Brain microvascular endothelial cell (primary cell): ENCODE data around the gene CYP3A7.
"Not testable (repeated sequence)": the region's sequence is repeated elsewhere in the genome, so short reads cannot be mapped to it uniquely, and the experiment has no call there.

Experiments used
- DNase-seq: peaks from one replicate; pipeline ENCODE4 v3.0.0-alpha.2; 2020
- H3K27ac ChIP-seq: fragments of 250-450 bp; sonication (Bioruptor Pico); 2 replicates; pipeline ENCODE4 v1.5.1; 2020; ENCODE audit warnings: mild to moderate bottlenecking, moderate library complexity
- H3K27me3 ChIP-seq: fragments of 250-450 bp; sonication (Bioruptor Pico); replicated peaks from 2 replicates; pipeline ENCODE4 v1.5.1; 2020; ENCODE audit warnings: mild to moderate bottlenecking
- H3K36me3 ChIP-seq: fragments of 250-450 bp; sonication (Bioruptor Pico); replicated peaks from 2 replicates; pipeline ENCODE4 v1.5.1; 2020; ENCODE audit warnings: mild to moderate bottlenecking
- H3K4me3 ChIP-seq: 2 replicates; pipeline ENCODE4 v1.5.1; 2011; ENCODE audit warnings: low read depth, mild to moderate bottlenecking, control low read depth, low read length, moderate library complexity
- CTCF ChIP-seq: IDR thresholded peaks from 2 replicates; pipeline ENCODE4 v1.5.1; 2011; ENCODE audit warnings: low read depth, mild to moderate bottlenecking, moderate library complexity, low read length, control low read depth, inconsistent platforms; ENCODE audit errors: missing control alignments
- in situ Hi-C: cut with HindIII; loops from 2 replicates; pipeline ENCODE4 v1.10.0; 2017; ENCODE audit warnings: low sequenced_read_pairs, low pct_ligation_motif_present

CYP3A7 gene

GRCh38 chr7:99764478-99764877 is 29.5 kb upstream of the CYP3A7 start:
- no peak overlapping the region for H3K27ac ChIP-seq
- in situ Hi-C loops, result no loop called here
- H3K27me3 ChIP-seq, result peaks cover 3% of the 10 kb centered on the region
- DNase-seq, result no peak
- H3K4me3 ChIP-seq, result no peak overlapping the region
- TF ChIP-seq CTCF, result no peak
- H3K36me3 ChIP-seq, result no peaks in the 10 kb centered on the region

- peak; percentile 85 for DNase-seq
- Histone ChIP-seq H3K27ac (no peak overlapping the region), H3K27me3 (peaks cover 3% of the 10 kb centered on the region), H3K4me3 (no peak overlapping the region), H3K36me3 (no peaks in the 10 kb centered on the region)
- in situ Hi-C loops, result no loop called here
- TF ChIP-seq CTCF, result no peak
Measured at GRCh38 chr7:99762680-99763327, 27.8 kb upstream of the CYP3A7 start.

- no peak overlapping the region for H3K4me3 ChIP-seq
- in situ Hi-C loops, result no loop called here
Measured at GRCh38 chr7:99755085-99755484, 20.1 kb upstream of the CYP3A7 start.

GRCh38 chr7:99752356-99752755 is 17.4 kb upstream of the CYP3A7 start:
- no peak for DNase-seq
- H3K27me3 ChIP-seq, result no peaks in the 10 kb centered on the region
- no peak for TF ChIP-seq CTCF
- in situ Hi-C loops, result no loop called here
- H3K4me3 ChIP-seq, result no peak overlapping the region
- no peak overlapping the region for H3K27ac ChIP-seq
- H3K36me3 ChIP-seq, result no peaks in the 10 kb centered on the region

More at GRCh38 chr7:99755085-99755484, 20.1 kb upstream of the CYP3A7 start:
- no peak for TF ChIP-seq CTCF
- no peak overlapping the region for H3K27ac ChIP-seq
- DNase-seq, result no peak
- no peaks in the 10 kb centered on the region for H3K36me3 ChIP-seq
- H3K27me3 ChIP-seq, result no peaks in the 10 kb centered on the region

GRCh38 chr7:99751322-99752052 is 16.5 kb upstream of the CYP3A7 start:
- DNase-seq, H3K27ac ChIP-seq, H3K27me3 ChIP-seq, H3K36me3 ChIP-seq, in situ Hi-C loops, H3K4me3 ChIP-seq: not testable (repeated sequence)

GRCh38 chr7:99748846-99749579 is 14.0 kb upstream of the CYP3A7 start:
- no peak for DNase-seq
- in situ Hi-C loops, result no loop called here
- TF ChIP-seq CTCF, result no peak
- no peak overlapping the region for H3K27ac ChIP-seq
- no peaks in the 10 kb centered on the region for H3K36me3 ChIP-seq
- H3K27me3 ChIP-seq, result peaks cover under 1% of the 10 kb centered on the region
- no peak overlapping the region for H3K4me3 ChIP-seq

GRCh38 chr7:99746915-99747314 is 11.9 kb upstream of the CYP3A7 start:
- DNase-seq, H3K36me3 ChIP-seq, H3K27ac ChIP-seq, H3K27me3 ChIP-seq, in situ Hi-C loops, H3K4me3 ChIP-seq: not testable (repeated sequence)

- in situ Hi-C loops, DNase-seq, H3K27me3 ChIP-seq, H3K36me3 ChIP-seq, H3K27ac ChIP-seq, H3K4me3 ChIP-seq: not testable (repeated sequence)
Measured at GRCh38 chr7:99745395-99745794, 10.4 kb upstream of the CYP3A7 start.
